Measurements from ENCODE around the gene AP3D1. TPM values are rescaled to one million over a fixed set of nuclear protein-coding genes. Genes with fewer than 3 reads are reported as not detected.

AP3D1 gene
- total and polyA plus RNA-seq, 9 of the 15 experiments (the other 6 are each of a cell fraction or from before 2014, with no cell fraction given), result 1.2 to 86.1 (median 35.9) TPM

GRCh38 chr19:2055931-2056836, 95.2 kb downstream of the AP3D1 start (continued):
- TF ChIP-seq PATZ1 (CRISPR knock-in tag; IDR thresholded peaks at IDR 0.05; ENCODE audit: borderline replicate concordance) (peak; percentile 24; the same call in 1 of the 2 replicates), ZNF174 (CRISPR knock-in tag; IDR thresholded peaks at IDR 0.05) (no peak), EHMT2 (IDR thresholded peaks at IDR 0.05) (no peak), SNRNP70 (optimal IDR thresholded peaks at IDR 0.05; ENCODE audit: low read depth, low read length) (no peak), CBX8 (IDR thresholded peaks at IDR 0.05; ENCODE audit: borderline replicate concordance, extremely low read depth, low read depth, low read length, poor library complexity, severe bottlenecking) (no peak), KDM2B (CRISPR knock-in tag; IDR thresholded peaks at IDR 0.05) (no peak), STAT5A (IDR thresholded peaks at IDR 0.05; ENCODE audit: borderline replicate concordance, low read length) (no peak), NRF1 (conservative IDR thresholded peaks at IDR 0.05 in 1 of 2, IDR thresholded peaks at IDR 0.05 in 1 of 2) (no peak), DPF2 (IDR thresholded peaks at IDR 0.05) (peak; percentile 71), UBTF (IDR thresholded peaks at IDR 0.05; ENCODE audit: borderline replicate concordance in 1 of 2, low read depth in 2 of 2, low read length in 2 of 2) (peak in 1 of 2 experiments; percentile 34; a peak in 1 of 4 replicates), HCFC1 (IDR thresholded peaks at IDR 0.05; ENCODE audit: low read depth, low read length) (no peak), NR4A1 (CRISPR knock-in tag; IDR thresholded peaks at IDR 0.05) (0 out of 2 replicates have a peak, but pooled peaks have one; percentile 64), NR4A1 (tag; IDR thresholded peaks at IDR 0.05) (no peak), SAP30 (IDR thresholded peaks at IDR 0.05; ENCODE audit: borderline replicate concordance, insufficient read depth, low read depth, low read length, poor library complexity, severe bottlenecking) (no peak), HDAC2 (IDR thresholded peaks at IDR 0.05) (peak; percentile 58; the same call in 1 of the 2 replicates), ZNF316 (IDR thresholded peaks at IDR 0.05) (no peak), CBX1 (IDR thresholded peaks at IDR 0.05; ENCODE audit: low read depth) (no peak), HNRNPUL1 (IDR thresholded peaks at IDR 0.05; ENCODE audit: low read length) (no peak)
- TF ChIP-seq, protein P1, sequence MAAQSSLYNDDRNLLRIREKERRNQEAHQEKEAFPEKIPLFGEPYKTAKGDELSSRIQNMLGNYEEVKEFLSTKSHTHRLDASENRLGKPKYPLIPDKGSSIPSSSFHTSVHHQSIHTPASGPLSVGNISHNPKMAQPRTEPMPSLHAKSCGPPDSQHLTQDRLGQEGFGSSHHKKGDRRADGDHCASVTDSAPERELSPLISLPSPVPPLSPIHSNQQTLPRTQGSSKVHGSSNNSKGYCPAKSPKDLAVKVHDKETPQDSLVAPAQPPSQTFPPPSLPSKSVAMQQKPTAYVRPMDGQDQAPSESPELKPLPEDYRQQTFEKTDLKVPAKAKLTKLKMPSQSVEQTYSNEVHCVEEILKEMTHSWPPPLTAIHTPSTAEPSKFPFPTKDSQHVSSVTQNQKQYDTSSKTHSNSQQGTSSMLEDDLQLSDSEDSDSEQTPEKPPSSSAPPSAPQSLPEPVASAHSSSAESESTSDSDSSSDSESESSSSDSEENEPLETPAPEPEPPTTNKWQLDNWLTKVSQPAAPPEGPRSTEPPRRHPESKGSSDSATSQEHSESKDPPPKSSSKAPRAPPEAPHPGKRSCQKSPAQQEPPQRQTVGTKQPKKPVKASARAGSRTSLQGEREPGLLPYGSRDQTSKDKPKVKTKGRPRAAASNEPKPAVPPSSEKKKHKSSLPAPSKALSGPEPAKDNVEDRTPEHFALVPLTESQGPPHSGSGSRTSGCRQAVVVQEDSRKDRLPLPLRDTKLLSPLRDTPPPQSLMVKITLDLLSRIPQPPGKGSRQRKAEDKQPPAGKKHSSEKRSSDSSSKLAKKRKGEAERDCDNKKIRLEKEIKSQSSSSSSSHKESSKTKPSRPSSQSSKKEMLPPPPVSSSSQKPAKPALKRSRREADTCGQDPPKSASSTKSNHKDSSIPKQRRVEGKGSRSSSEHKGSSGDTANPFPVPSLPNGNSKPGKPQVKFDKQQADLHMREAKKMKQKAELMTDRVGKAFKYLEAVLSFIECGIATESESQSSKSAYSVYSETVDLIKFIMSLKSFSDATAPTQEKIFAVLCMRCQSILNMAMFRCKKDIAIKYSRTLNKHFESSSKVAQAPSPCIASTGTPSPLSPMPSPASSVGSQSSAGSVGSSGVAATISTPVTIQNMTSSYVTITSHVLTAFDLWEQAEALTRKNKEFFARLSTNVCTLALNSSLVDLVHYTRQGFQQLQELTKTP (IDR thresholded peaks at IDR 0.05; ENCODE audit: low read depth in 1 of 2, partially characterized antibody in 2 of 2), result peak in 1 of 2 experiments; percentile 71
